ENCODE measurements around the gene SCGB2B2. TPM values are rescaled to one million over a fixed set of nuclear protein-coding genes. Genes with fewer than 3 reads are reported as not detected.
A peak's percentile ranks its signal among the peaks of the same experiment; 100 is the strongest.
"Not testable (repeated sequence)": the region's sequence is repeated elsewhere in the genome, so short reads cannot be mapped to it uniquely, and the experiment has no call there.

The SCGB2B2 gene
- total RNA-seq, 8 experiments from 2014 or later, result 0.05 to 2.3 (median 0.47) TPM; not detected in 1

DNA sequence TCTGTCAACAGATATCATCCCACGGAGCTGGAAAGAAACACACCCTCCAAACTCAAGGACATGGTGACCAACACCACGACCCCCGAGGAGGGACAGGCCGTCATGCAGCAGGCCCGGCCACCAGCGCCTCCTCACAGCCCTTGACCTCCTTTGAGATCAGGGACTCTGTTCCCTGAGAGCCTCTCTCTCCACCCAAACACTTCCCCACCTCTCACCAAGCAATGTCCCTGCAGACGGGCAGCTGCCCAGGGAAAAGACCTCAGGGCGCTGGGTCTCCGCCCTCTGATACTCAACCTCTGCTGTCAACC, 10.0 kb downstream of the SCGB2B2 start:
- no peaks in the 10 kb centered on the region for H3K4me1 ChIP-seq (replicated peaks in 1 of 2)
- 68 to 100% (median 100%) methylated on average over 1 to 4 of the region's 9 CpGs; no CpG with 5 or more reads in 7 of the 10 experiments for WGBS, 10 experiments
- no peak overlapping the region for H3K4me3 ChIP-seq
- in situ Hi-C loops (cut with MboI; ENCODE audit: low pct_unique_long_range_greater_than_20kb in 2 of 9, low sequenced_read_pairs in 9 of 9, unreplicated experiment in 9 of 9), result no loop called here
- ATAC-seq (replicated peaks in 6 of 8), result peak in 3 of 8 experiments; percentile 16 to 59 (median 33)
- H3K27ac ChIP-seq, result no peak overlapping the region

DNA sequence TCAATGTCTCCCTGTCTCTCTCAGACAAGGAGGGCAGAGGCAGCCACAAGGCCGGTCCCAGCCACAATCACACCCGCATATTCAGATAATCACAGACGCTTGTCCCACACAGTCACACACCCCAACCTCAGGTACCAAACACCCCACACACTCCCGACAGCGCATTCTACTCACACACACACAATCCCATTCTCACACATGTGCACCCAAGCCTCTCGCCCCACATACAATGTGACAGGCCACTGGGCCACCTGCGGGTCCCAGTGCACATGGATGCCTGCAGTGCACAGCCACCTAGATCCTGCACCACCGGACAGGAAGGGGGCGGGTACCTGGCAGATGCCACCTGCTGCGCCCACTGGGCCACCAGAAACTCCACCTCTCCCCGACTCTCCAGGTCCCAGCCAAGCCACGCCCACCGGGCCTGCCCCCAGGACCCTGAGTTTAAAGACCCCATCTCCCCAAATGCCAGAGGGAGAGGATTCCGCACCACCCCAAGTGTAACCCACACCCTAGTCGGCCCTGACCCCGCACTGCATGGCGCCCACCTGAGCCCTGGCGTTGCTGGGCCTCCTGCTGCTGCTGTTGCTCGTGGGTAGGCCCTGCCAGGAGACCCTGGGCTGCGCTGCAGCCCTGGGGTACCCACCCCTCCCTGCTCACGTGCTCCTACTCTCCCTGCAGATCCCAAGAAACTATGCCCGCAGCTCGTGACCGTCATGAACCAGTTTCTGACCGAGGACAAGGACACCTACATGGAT, 10.6 kb downstream of the SCGB2B2 start:
- in situ Hi-C loops (cut with MboI; ENCODE audit: low pct_unique_long_range_greater_than_20kb in 2 of 9, low sequenced_read_pairs in 9 of 9, unreplicated experiment in 9 of 9), result no loop called here
- 60 to 94% (median 80%) methylated on average over 1 to 11 of the region's 25 CpGs; no CpG with 5 or more reads in 3 of the 10 experiments for WGBS, 10 experiments
- Histone ChIP-seq H3K4me3 (no peak overlapping the region), H3K27ac (no peak overlapping the region), H3K4me1 (replicated peaks in 1 of 2) (no peaks in the 10 kb centered on the region)
- no peak for ATAC-seq (replicated peaks in 6 of 8)

DNA sequence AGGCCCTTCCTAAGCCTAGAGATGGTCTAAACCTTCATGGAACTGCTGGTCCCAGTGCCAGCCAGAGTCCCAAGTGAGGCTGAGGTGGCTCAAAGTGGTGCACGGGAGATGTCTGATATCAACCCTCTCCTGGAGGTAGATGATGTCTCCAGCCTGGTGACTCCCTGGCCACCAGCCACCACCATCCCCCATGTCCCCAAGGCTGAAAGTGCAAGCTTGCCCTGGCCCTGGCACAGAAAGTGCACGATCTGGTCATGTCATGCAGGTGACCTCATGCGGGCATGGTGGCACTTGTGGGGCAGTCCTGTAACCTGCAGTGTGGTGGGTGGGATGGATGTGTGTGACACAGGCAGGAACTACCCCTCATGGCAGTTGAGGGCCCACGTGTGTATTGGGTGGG, 11.7 kb downstream of the SCGB2B2 start:
- H3K4me1 ChIP-seq (replicated peaks in 1 of 2); in situ Hi-C loops (cut with MboI; ENCODE audit: low pct_unique_long_range_greater_than_20kb in 2 of 9, low sequenced_read_pairs in 9 of 9, unreplicated experiment in 9 of 9); H3K27ac ChIP-seq; ATAC-seq (replicated peaks in 6 of 8); H3K4me3 ChIP-seq: not testable (repeated sequence)
- 65 to 86% methylated on average over 1 to 2 of the region's 4 CpGs; no CpG with 5 or more reads in 8 of the 10 experiments for WGBS, 10 experiments

DNA sequence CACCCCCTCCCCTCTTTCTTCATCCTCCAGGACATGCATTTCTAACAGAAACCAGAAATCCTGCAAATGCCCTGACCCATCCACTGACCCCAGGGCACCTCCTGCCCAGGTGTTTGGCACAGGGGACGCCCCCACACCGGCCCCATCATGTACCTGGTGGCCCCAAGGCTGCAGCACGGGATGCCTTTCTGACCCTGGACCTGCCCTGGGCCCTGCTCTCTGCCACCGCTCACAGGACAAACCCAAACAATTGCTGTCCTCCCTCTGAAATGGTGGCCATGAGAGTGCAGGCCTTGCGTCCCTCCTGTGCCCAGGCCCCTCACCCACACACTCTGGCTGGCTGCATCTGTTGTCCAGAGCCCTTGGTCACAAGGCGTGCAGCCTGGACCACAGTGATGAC, 12.1 kb downstream of the SCGB2B2 start:
- in situ Hi-C loops (cut with MboI; ENCODE audit: low pct_unique_long_range_greater_than_20kb in 2 of 9, low sequenced_read_pairs in 9 of 9, unreplicated experiment in 9 of 9), result no loop called here
- ATAC-seq (replicated peaks in 6 of 8), result no peak
- WGBS, 10 experiments, result 37% methylated on average over 3 of the region's 6 CpGs; no CpG with 5 or more reads in 9 of the 10 experiments
- Histone ChIP-seq H3K4me1 (replicated peaks in 1 of 2) (no peaks in the 10 kb centered on the region), H3K27ac (no peak overlapping the region), H3K4me3 (no peak overlapping the region)

DNA sequence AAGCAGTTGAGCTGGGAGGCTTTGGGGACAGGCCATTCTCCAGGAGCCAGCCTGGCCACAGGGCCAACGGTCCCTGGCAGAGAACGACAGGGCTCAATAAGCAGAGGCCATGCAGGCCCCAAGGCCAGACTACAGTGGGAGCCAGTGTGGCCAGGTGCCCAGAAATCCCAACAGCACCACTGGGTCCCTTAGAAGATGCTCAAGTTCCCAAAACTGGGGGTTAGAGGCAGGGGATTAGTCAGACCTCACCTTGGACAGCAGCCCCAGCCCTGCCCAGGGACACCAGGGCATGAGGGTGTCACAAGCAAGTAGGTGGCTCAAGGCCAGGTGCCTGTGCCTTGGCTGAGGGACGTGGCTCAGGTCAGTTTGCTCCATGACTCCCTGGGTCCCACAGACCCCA, 12.8 kb downstream of the SCGB2B2 start:
- no peak overlapping the region for H3K4me3 ChIP-seq
- H3K27ac ChIP-seq, result no peak overlapping the region
- no CpG with 5 or more reads among the region's 3 CpGs for WGBS, 10 experiments
- no peak for ATAC-seq (replicated peaks in 6 of 8)
- no peaks in the 10 kb centered on the region for H3K4me1 ChIP-seq (replicated peaks in 1 of 2)
- in situ Hi-C loops (cut with MboI; ENCODE audit: low pct_unique_long_range_greater_than_20kb in 2 of 9, low sequenced_read_pairs in 9 of 9, unreplicated experiment in 9 of 9), result no loop called here

DNA sequence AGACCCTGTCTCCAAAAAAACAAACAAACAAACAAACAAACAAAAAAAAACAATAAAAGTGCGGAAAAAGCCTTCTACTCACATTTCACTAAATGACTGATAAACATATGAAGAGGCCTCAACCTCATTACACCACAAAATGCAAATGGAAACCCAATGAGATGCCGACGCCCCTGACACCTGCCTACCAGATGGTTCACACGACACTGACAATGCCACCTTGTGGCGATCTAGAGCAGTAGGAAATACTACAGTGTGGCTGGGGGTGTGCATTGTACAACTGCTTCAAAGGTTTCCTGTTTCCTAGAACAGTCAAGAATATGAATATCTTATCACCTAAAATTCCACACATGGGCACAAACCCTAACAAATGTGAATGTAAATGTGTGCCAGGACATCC, 14.0 kb downstream of the SCGB2B2 start:
- peak in 3 of 8 experiments; percentile 87 to 92 (median 90) for ATAC-seq (replicated peaks in 6 of 8)
- no peak overlapping the region for H3K27ac ChIP-seq
- no peaks in the 10 kb centered on the region for H3K4me1 ChIP-seq (replicated peaks in 1 of 2)
- no peak overlapping the region for H3K4me3 ChIP-seq
- 5 to 60% (median 21%) methylated on average over 1 to 5 of the region's 5 CpGs; no CpG with 5 or more reads in 4 of the 10 experiments for WGBS, 10 experiments
- in situ Hi-C loops (cut with MboI; ENCODE audit: low pct_unique_long_range_greater_than_20kb in 2 of 9, low sequenced_read_pairs in 9 of 9, unreplicated experiment in 9 of 9), result no loop called here

DNA sequence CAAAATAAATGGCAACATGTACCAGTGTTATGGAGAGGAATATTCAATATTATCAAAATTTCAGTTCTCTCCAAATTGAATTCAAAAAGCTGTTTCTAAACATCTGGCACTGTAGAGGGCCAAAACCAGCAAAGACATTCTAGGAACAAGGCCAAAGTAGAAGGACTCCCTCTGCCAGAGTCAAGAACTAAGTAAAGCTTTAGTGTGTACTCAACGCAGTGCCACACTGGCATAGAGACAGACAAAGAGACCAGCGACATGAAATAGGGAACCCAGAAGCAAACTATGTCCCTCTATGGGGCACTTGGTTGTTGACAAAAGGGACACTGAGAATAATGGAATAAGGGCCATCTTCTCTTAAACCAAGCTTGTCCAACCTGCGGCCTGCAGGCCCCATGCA, 15.6 kb downstream of the SCGB2B2 start:
- H3K27ac ChIP-seq, result no peak overlapping the region
- H3K4me1 ChIP-seq (replicated peaks in 1 of 2), result no peaks in the 10 kb centered on the region
- H3K4me3 ChIP-seq, result no peak overlapping the region
- in situ Hi-C loops (cut with MboI; ENCODE audit: low pct_unique_long_range_greater_than_20kb in 2 of 9, low sequenced_read_pairs in 9 of 9, unreplicated experiment in 9 of 9), result no loop called here
- ATAC-seq (replicated peaks in 6 of 8), result no peak
- WGBS, 10 experiments, result 7 to 93% (median 75%) methylated on average over 1 to 3 of the region's 3 CpGs; no CpG with 5 or more reads in 1 of the 10 experiments

DNA sequence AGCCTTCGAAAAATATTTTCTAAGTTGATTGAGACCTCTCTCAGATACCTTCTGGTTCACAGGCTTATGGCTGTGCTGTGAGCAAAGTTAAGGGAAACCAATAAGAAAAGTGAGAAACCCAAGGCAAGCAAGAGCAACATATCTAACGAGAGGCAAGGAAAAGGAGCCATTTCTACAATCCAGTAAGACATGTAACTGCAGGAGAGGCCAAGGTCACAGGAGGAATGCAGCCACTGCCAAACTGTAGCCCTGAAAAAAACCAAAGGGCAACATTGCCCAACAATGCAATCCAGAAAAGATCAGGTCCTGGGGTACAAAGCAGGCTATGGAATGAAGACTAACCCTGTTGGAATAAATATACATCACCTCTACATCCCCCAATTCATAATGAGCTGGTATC, 21.3 kb downstream of the SCGB2B2 start:
- H3K4me3 ChIP-seq, result no peak overlapping the region
- no peak for ATAC-seq (replicated peaks in 6 of 8)
- WGBS, 10 experiments, result 0 to 100% (median 43%) methylated on average over 1 to 2 of the region's 2 CpGs; no CpG with 5 or more reads in 2 of the 10 experiments

DNA sequence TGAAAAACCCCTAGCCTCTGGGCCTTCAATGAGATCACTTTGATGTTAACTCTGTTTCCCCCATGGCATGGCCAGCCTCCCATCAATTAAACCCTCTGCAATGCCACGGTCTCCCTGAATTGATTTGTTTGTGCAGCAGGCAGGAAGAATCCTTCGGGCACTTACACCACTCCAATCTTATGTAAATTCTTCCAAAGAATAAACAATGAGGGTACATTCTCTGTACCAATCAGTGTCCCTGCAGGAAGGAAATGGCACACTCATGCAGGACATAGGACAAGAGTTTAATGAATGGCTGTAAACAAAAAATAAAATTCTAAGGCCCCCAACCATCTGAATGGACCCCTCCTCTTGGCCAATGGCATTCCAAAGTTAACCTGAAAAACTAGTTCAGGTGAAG, 22.2 kb downstream of the SCGB2B2 start:
- no peaks in the 10 kb centered on the region for H3K4me1 ChIP-seq (replicated peaks in 1 of 2)
- ATAC-seq (replicated peaks in 6 of 8), result no peak
- H3K4me3 ChIP-seq, result no peak overlapping the region
- in situ Hi-C loops (cut with MboI; ENCODE audit: low pct_unique_long_range_greater_than_20kb in 2 of 9, low sequenced_read_pairs in 9 of 9, unreplicated experiment in 9 of 9), result no loop called here
- H3K27ac ChIP-seq, result no peak overlapping the region
- 0 to 67% (median 8%) methylated on average over 1 to 2 of the region's 2 CpGs; no CpG with 5 or more reads in 1 of the 10 experiments for WGBS, 10 experiments

More for the DNA sequence above, 21.3 kb downstream of the SCGB2B2 start:
- in situ Hi-C loops (cut with MboI; ENCODE audit: low pct_unique_long_range_greater_than_20kb in 2 of 9, low sequenced_read_pairs in 9 of 9, unreplicated experiment in 9 of 9), result no loop called here
- no peak overlapping the region for H3K27ac ChIP-seq
- no peaks in the 10 kb centered on the region for H3K4me1 ChIP-seq (replicated peaks in 1 of 2)

DNA sequence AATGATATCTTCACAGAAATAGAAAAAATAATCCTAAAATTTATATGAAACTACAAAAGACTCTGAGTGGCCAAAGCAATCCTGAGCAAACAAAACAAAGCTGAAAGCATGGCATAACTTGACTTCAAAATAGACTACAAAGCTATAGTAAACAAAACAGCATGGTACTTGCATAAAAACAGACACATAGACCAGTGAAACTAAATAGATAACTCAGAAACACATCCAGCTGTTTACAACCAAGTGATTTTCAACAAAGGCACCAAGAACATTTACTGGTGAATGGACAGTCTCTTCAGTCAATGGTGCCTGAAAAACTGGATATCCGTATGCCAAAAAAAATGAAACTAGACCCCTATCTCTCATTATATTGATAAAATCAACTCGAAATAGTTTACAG, 25.2 kb downstream of the SCGB2B2 start:
- WGBS, 10 experiments, result 14 to 100% (median 46%) methylated on average over 1 to 2 of the region's 2 CpGs
- ATAC-seq (replicated peaks in 6 of 8), result no peak
- in situ Hi-C loops (cut with MboI; ENCODE audit: low pct_unique_long_range_greater_than_20kb in 2 of 9, low sequenced_read_pairs in 9 of 9, unreplicated experiment in 9 of 9), result no loop called here
- Histone ChIP-seq H3K4me1 (replicated peaks in 1 of 2) (no peaks in the 10 kb centered on the region), H3K27ac (no peak overlapping the region), H3K4me3 (no peak overlapping the region)

DNA sequence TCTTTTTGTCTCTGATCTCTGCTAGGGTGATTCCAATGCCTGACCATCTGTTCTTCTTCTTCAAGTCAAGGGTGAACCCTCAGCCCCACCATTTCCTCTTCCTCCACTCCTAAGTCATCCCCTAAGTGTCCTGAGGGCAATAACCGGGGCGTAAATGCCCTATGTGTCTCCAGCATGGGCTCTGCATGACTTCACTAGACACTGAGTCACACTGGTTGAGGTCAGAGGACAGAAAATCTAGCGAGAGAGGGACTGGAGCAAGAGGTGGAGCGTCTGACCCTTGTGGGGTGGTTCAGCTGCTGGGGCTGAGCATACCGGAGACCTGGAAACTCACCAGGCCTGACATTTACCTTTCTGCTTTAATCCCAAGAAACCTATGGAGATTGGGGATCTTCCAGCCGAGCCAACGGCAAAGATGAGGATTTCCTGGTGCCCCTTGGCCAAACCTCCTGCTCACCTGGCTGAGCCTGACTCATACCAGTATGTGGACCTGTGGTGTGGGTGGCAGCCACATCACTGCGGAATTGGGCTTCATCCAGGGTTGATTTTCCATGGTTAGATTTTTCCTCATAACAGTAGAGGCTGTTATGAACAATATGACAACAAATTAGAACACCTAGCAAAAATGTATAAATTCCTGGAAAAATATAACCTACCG, 26.9 kb downstream of the SCGB2B2 start:
- Histone ChIP-seq H3K4me1 (replicated peaks in 1 of 2) (no peaks in the 10 kb centered on the region), H3K4me3 (no peak overlapping the region), H3K27ac (no peak overlapping the region)
- 53 to 100% (median 72%) methylated on average over 1 to 5 of the region's 9 CpGs; no CpG with 5 or more reads in 3 of the 10 experiments for WGBS, 10 experiments
- ATAC-seq (replicated peaks in 6 of 8), result no peak
- in situ Hi-C loops (cut with MboI; ENCODE audit: low pct_unique_long_range_greater_than_20kb in 2 of 9, low sequenced_read_pairs in 9 of 9, unreplicated experiment in 9 of 9), result no loop called here

DNA sequence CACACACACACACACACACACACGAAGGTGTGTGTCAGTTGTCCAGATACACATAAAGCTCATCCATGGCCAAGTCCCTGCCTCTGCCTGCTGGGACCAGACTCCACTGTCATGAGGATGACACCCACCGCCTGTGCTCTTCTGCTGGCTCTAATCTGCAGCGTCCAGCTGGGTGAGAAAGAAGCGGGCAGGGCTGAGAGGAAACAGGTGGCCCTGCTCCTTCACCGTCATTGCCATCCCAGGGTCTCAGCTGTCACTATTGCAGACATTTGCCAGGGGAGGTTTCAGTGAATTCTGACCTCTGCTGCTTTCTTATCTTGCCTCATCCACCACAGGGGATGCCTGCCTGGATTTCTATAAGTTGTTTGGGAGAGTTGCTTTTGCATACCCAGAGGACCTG, 31.4 kb downstream of the SCGB2B2 start:
- no peaks in the 10 kb centered on the region for H3K4me1 ChIP-seq (replicated peaks in 1 of 2)
- in situ Hi-C loops (cut with MboI; ENCODE audit: low pct_unique_long_range_greater_than_20kb in 2 of 9, low sequenced_read_pairs in 9 of 9, unreplicated experiment in 9 of 9), result no loop called here
- 23 to 62% (median 42%) methylated on average over 1 to 4 of the region's 5 CpGs; no CpG with 5 or more reads in 5 of the 10 experiments for WGBS, 10 experiments
- ATAC-seq (replicated peaks in 6 of 8), result peak in 2 of 8 experiments; percentile 59 to 62
- H3K27ac ChIP-seq, result no peak overlapping the region
- no peak overlapping the region for H3K4me3 ChIP-seq

DNA sequence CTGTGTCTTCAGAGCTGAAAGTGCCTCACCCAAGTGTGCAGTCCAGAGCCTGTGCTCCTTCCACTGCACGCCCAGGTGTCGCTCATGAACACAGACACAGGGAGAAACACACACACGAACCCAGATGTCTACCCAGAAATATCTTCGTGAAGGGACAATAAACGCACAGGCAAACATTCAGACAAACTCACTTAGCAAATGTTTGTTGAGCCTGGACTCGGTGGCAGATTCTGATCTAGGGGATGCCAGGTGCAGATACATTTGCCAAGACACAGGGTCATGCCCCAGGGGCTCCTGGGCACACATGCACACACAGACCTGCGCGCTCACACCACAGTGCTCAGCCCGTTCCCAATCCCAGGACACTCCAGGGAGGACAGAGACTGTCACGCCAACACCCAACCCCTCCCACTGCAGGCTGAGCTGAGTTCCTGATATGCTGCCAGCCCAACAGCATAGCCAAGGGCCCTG, 31.9 kb downstream of the SCGB2B2 start:
- no peak overlapping the region for H3K27ac ChIP-seq
- peak in 3 of 8 experiments; percentile 22 to 92 (median 89) for ATAC-seq (replicated peaks in 6 of 8)

More for the DNA sequence above, 31.9 kb downstream of the SCGB2B2 start:
- no peak overlapping the region for H3K4me3 ChIP-seq
- 13 to 100% (median 65%) methylated on average over 1 to 8 of the region's 10 CpGs; no CpG with 5 or more reads in 3 of the 10 experiments for WGBS, 10 experiments
- H3K4me1 ChIP-seq (replicated peaks in 1 of 2), result no peaks in the 10 kb centered on the region
- in situ Hi-C loops (cut with MboI; ENCODE audit: low pct_unique_long_range_greater_than_20kb in 2 of 9, low sequenced_read_pairs in 9 of 9, unreplicated experiment in 9 of 9), result no loop called here
